ENCODE results near the gene KRT85. TPM values are rescaled to one million over a fixed set of nuclear protein-coding genes. Genes with fewer than 3 reads are reported as not detected.

The KRT85 gene
- total RNA-seq, 2 donors from 2014 or later = not detected

GRCh38 chr12:52349196-52349595 is 18.1 kb downstream of the KRT85 start:
- Histone ChIP-seq H3K4me1 (ENCODE audit: control insufficient read depth, insufficient read depth, low read length) (no peaks in the 10 kb centered on the region), H3K27me3 (ENCODE audit: control insufficient read depth, insufficient read depth, low read length, poor library complexity, severe bottlenecking) (peaks cover 7% of the 10 kb centered on the region), H3K27ac (ENCODE audit: low read depth, low read length) (no peak overlapping the region), H3K9me3 (ENCODE audit: control insufficient read depth, low read length) (no peaks in the 10 kb centered on the region), H3K9ac (ENCODE audit: extremely low read depth, low read length, poor library complexity, severe bottlenecking) (no peak overlapping the region), H3K36me3 (ENCODE audit: control insufficient read depth, insufficient read depth, low read length) (no peaks in the 10 kb centered on the region), H3K4me3 (ENCODE audit: low read length) (no peak overlapping the region)
- 88 to 93% methylated on average over 5 to 6 of the region's 6 CpGs for WGBS, 2 experiments (ENCODE audit: insufficient coverage in 1 of 2, insufficient read length in 1 of 2)
- no peaks in the 10 kb centered on the region for H3K36me3 Mint-ChIP-seq (ENCODE audit: low read depth)
- no peak for TF ChIP-seq CTCF (conservative IDR thresholded peaks at IDR 0.05)
- H3K4me3 Mint-ChIP-seq = no peak overlapping the region
- no peaks in the 10 kb centered on the region for H3K27me3 Mint-ChIP-seq (ENCODE audit: insufficient read depth)
- no peaks in the 10 kb centered on the region for H3K9me3 Mint-ChIP-seq
- no peak for DNase-seq
- no peak overlapping the region for H3K27ac Mint-ChIP-seq
- peaks cover 4% of the 10 kb centered on the region for H3K4me1 Mint-ChIP-seq

- WGBS, 2 experiments (ENCODE audit: insufficient coverage in 1 of 2, insufficient read length in 1 of 2) = 72 to 80% methylated on average over 6 to 16 of the region's 16 CpGs
- Mint-ChIP-seq H3K4me3 (no peak overlapping the region), H3K27ac (no peak overlapping the region), H3K9me3 (peaks cover 7% of the 10 kb centered on the region), H3K4me1 (peaks cover 4% of the 10 kb centered on the region), H3K27me3 (ENCODE audit: insufficient read depth) (peaks cover 1% of the 10 kb centered on the region), H3K36me3 (ENCODE audit: low read depth) (no peaks in the 10 kb centered on the region)
- Histone ChIP-seq H3K4me1 (ENCODE audit: control insufficient read depth, insufficient read depth, low read length) (no peaks in the 10 kb centered on the region), H3K9ac (ENCODE audit: extremely low read depth, low read length, poor library complexity, severe bottlenecking) (no peak overlapping the region), H3K36me3 (ENCODE audit: control insufficient read depth, insufficient read depth, low read length) (no peaks in the 10 kb centered on the region), H3K27me3 (ENCODE audit: control insufficient read depth, insufficient read depth, low read length, poor library complexity, severe bottlenecking) (peaks cover 3% of the 10 kb centered on the region), H3K27ac (ENCODE audit: low read depth, low read length) (no peak overlapping the region), H3K9me3 (ENCODE audit: control insufficient read depth, low read length) (peaks cover 7% of the 10 kb centered on the region), H3K4me3 (ENCODE audit: low read length) (no peak overlapping the region)
- DNase-seq = no peak
- TF ChIP-seq CTCF (conservative IDR thresholded peaks at IDR 0.05) = no peak
Observed at GRCh38 chr12:52347551-52348510, 19.4 kb downstream of the KRT85 start.

- 79 to 83% methylated on average over 1 to 9 of the region's 9 CpGs for WGBS, 2 experiments (ENCODE audit: insufficient coverage in 1 of 2, insufficient read length in 1 of 2)
- no peak overlapping the region for H3K4me3 Mint-ChIP-seq
- H3K4me3 ChIP-seq (ENCODE audit: low read length) = no peak overlapping the region
- H3K36me3 Mint-ChIP-seq (ENCODE audit: low read depth) = no peaks in the 10 kb centered on the region
- no peak overlapping the region for H3K27ac Mint-ChIP-seq
- peaks cover 7% of the 10 kb centered on the region for H3K9me3 Mint-ChIP-seq
- no peaks in the 10 kb centered on the region for H3K4me1 ChIP-seq (ENCODE audit: control insufficient read depth, insufficient read depth, low read length)
- H3K27ac ChIP-seq (ENCODE audit: low read depth, low read length) = no peak overlapping the region
- DNase-seq = no peak
- H3K27me3 Mint-ChIP-seq (ENCODE audit: insufficient read depth) = peaks cover 1% of the 10 kb centered on the region
- H3K36me3 ChIP-seq (ENCODE audit: control insufficient read depth, insufficient read depth, low read length) = no peaks in the 10 kb centered on the region
- H3K9me3 ChIP-seq (ENCODE audit: control insufficient read depth, low read length) = peaks cover 7% of the 10 kb centered on the region
- no peak overlapping the region for H3K9ac ChIP-seq (ENCODE audit: extremely low read depth, low read length, poor library complexity, severe bottlenecking)
- peaks cover 4% of the 10 kb centered on the region for H3K4me1 Mint-ChIP-seq
- TF ChIP-seq CTCF (conservative IDR thresholded peaks at IDR 0.05) = no peak
- H3K27me3 ChIP-seq (ENCODE audit: control insufficient read depth, insufficient read depth, low read length, poor library complexity, severe bottlenecking) = no peaks in the 10 kb centered on the region
Observed at GRCh38 chr12:52347016-52347415, 20.3 kb downstream of the KRT85 start.
